ENCODE measurements around the gene KCND3. TPM values are rescaled to one million over a fixed set of nuclear protein-coding genes. Genes with fewer than 3 reads are reported as not detected.

The KCND3 gene
- total and polyA plus RNA-seq, 8 donors = 0.87 to 15.8 (median 4.5) TPM

- DNase-seq = no peak
- Histone ChIP-seq H3K9me3 (no peaks in the 10 kb centered on the region), H3K27me3 (no peaks in the 10 kb centered on the region), H3K27ac (no peak overlapping the region), H3K4me1 (no peaks in the 10 kb centered on the region), H3K36me3 (peaks cover 0 to 35% (median 2%) of the 10 kb centered on the region in 4 donors), H3K4me3 (no peak overlapping the region)
- 65 to 80% (median 67%) methylated on average over 2 of the region's 2 CpGs for WGBS, 5 donors
- intact Hi-C loops (cut with DNase I; ENCODE audit: low total_unique reads) = no loop called here
- no peak for TF ChIP-seq POLR2AphosphoS5 (IDR thresholded peaks at IDR 0.05)
These were observed 213.1 kb downstream of the KCND3 start for GRCh38 chr1:111776391-111776790.

GRCh38 chr1:111775966-111776365 is 213.5 kb downstream of the KCND3 start:
- H3K9me3 ChIP-seq = no peaks in the 10 kb centered on the region
- H3K27ac ChIP-seq = no peak overlapping the region
- WGBS, 5 donors = 73 to 86% (median 77%) methylated on average over 9 of the region's 9 CpGs
- no peaks in the 10 kb centered on the region for H3K27me3 ChIP-seq
- no peak for TF ChIP-seq CTCF (IDR thresholded peaks at IDR 0.05)
- no peak for TF ChIP-seq EP300 (IDR thresholded peaks at IDR 0.05)
- TF ChIP-seq POLR2AphosphoS5 (IDR thresholded peaks at IDR 0.05) = no peak
- TF ChIP-seq POLR2A (IDR thresholded peaks at IDR 0.05) = no peak
- no peak for DNase-seq
- intact Hi-C loops (cut with DNase I; ENCODE audit: low total_unique reads) = no loop called here
- no peak overlapping the region for H3K4me3 ChIP-seq
- H3K4me1 ChIP-seq = peaks cover 0 to 3% (median 0%) of the 10 kb centered on the region in 4 donors
- H3K36me3 ChIP-seq = peaks cover 0 to 35% (median 2%) of the 10 kb centered on the region in 4 donors

- 79 to 92% (median 85%) methylated on average over 4 of the region's 4 CpGs for WGBS, 5 donors
- intact Hi-C loops (cut with DNase I; ENCODE audit: low total_unique reads) = no loop called here
- no peak for DNase-seq
- no peak for TF ChIP-seq CTCF (IDR thresholded peaks at IDR 0.05)
- no peak for TF ChIP-seq POLR2AphosphoS5 (IDR thresholded peaks at IDR 0.05)
- TF ChIP-seq POLR2A (IDR thresholded peaks at IDR 0.05) = no peak
- no peak for TF ChIP-seq EP300 (IDR thresholded peaks at IDR 0.05)
- no peaks in the 10 kb centered on the region for H3K27me3 ChIP-seq
- H3K4me1 ChIP-seq = peaks cover 0 to 6% (median 3%) of the 10 kb centered on the region in 4 donors
- no peak overlapping the region for H3K4me3 ChIP-seq
- H3K27ac ChIP-seq = peak overlapping the region in 2 of 5 donors; percentile 15 to 30
- no peaks in the 10 kb centered on the region for H3K9me3 ChIP-seq
- peaks cover 10 to 40% (median 26%) of the 10 kb centered on the region in 4 donors for H3K36me3 ChIP-seq
These were observed 218.6 kb downstream of the KCND3 start for GRCh38 chr1:111770916-111771315.

GRCh38 chr1:111769517-111770146 is 219.8 kb downstream of the KCND3 start:
- Histone ChIP-seq H3K27ac (peak overlapping the region in 1 of 5 donors; percentile 19), H3K4me3 (no peak overlapping the region), H3K27me3 (no peaks in the 10 kb centered on the region), H3K9me3 (no peaks in the 10 kb centered on the region), H3K4me1 (peaks cover 0 to 6% (median 3%) of the 10 kb centered on the region in 4 donors), H3K36me3 (peaks cover 20 to 46% (median 39%) of the 10 kb centered on the region in 4 donors)
- TF ChIP-seq EP300 (IDR thresholded peaks at IDR 0.05) = no peak
- no peak for TF ChIP-seq POLR2AphosphoS5 (IDR thresholded peaks at IDR 0.05)
- peak in 5 of 7 experiments; percentile 64 to 83 (median 74) for TF ChIP-seq CTCF (IDR thresholded peaks at IDR 0.05)
- TF ChIP-seq POLR2A (IDR thresholded peaks at IDR 0.05) = no peak
- WGBS, 5 donors = 26 to 38% (median 31%) methylated on average over 6 of the region's 6 CpGs
- intact Hi-C loops (cut with DNase I; ENCODE audit: low total_unique reads) = loop anchor here (10.0 kb wide), 1 partner anchor 55 kb away; no protein-coding TSS in a partner anchor
- DNase-seq = peak in 1 of 2 donors; percentile 86

- Histone ChIP-seq H3K27me3 (no peaks in the 10 kb centered on the region), H3K36me3 (peaks cover 29 to 51% (median 47%) of the 10 kb centered on the region in 4 donors), H3K4me1 (peaks cover 0 to 6% (median 3%) of the 10 kb centered on the region in 4 donors), H3K27ac (peak overlapping the region in 1 of 5 donors; percentile 19), H3K4me3 (no peak overlapping the region), H3K9me3 (no peaks in the 10 kb centered on the region)
- TF ChIP-seq POLR2A (IDR thresholded peaks at IDR 0.05) (no peak), POLR2AphosphoS5 (IDR thresholded peaks at IDR 0.05) (no peak), CTCF (IDR thresholded peaks at IDR 0.05) (no peak), EP300 (IDR thresholded peaks at IDR 0.05) (no peak)
- intact Hi-C loops (cut with DNase I; ENCODE audit: low total_unique reads) = loop anchor here (10.0 kb wide), 1 partner anchor 54 kb away; no protein-coding TSS in a partner anchor
- no peak for DNase-seq
These were observed 220.8 kb downstream of the KCND3 start for GRCh38 chr1:111768625-111769024.
